ENCODE measurements around the gene GALNT3.

Gene GALNT3

GRCh38 chr2:165801176-165801575 lies 7.1 kb upstream of the GALNT3 start:
- Histone ChIP-seq H3K4me1 (ENCODE audit: control insufficient read depth, insufficient read depth, low read length) (peaks cover 15% of the 10 kb centered on the region), H3K36me3 (ENCODE audit: control insufficient read depth in 2 of 2, insufficient read depth in 1 of 2, low read length in 2 of 2) (no peaks in the 10 kb centered on the region), H3K4me3 (ENCODE audit: low read depth, low read length) (no peak overlapping the region), H3K27ac (ENCODE audit: extremely low read depth, low read depth, low read length) (no peak overlapping the region), H3K9me3 (ENCODE audit: control insufficient read depth, insufficient read depth, low read depth, low read length) (no peaks in the 10 kb centered on the region)
- TF ChIP-seq ZNF488 (tag by site-specific recombination; IDR thresholded peaks at IDR 0.05) (no peak), ZNF426 (tag by site-specific recombination; IDR thresholded peaks at IDR 0.05) (no peak), PRDM2 (tag by site-specific recombination; IDR thresholded peaks at IDR 0.05; ENCODE audit: borderline replicate concordance) (no peak), OVOL3 (tag by site-specific recombination; IDR thresholded peaks at IDR 0.05) (no peak), ZNF701 (tag by site-specific recombination; IDR thresholded peaks at IDR 0.05) (no peak), ZNF239 (tag by site-specific recombination; IDR thresholded peaks at IDR 0.05) (no peak), BCL11B (tag by site-specific recombination; IDR thresholded peaks at IDR 0.05; ENCODE audit: low read depth) (no peak), TCF7L2 (IDR thresholded peaks at IDR 0.05; ENCODE audit: borderline replicate concordance, low read depth, low read length) (no peak), ZNF24 (tag by site-specific recombination; IDR thresholded peaks at IDR 0.05) (no peak)
- POLR2A ChIA-PET = no interaction called here
- CTCF ChIA-PET = interaction anchor here (0.5 to 0.7 kb wide), 2 partner anchors 36 to 287 kb away, joined by 3 to 4 read pairs; no protein-coding TSS in a partner anchor

- H3K4me1 ChIP-seq (ENCODE audit: control insufficient read depth, insufficient read depth, low read length) = peaks cover 9% of the 10 kb centered on the region
- no peak overlapping the region for H3K27ac ChIP-seq (ENCODE audit: extremely low read depth, low read depth, low read length)
- peak; percentile 59 for TF ChIP-seq ZSCAN4 (tag by site-specific recombination; IDR thresholded peaks at IDR 0.05)
- TF ChIP-seq ZBTB21 (tag by site-specific recombination; IDR thresholded peaks at IDR 0.05) = no peak
- TF ChIP-seq BCL11B (tag by site-specific recombination; IDR thresholded peaks at IDR 0.05; ENCODE audit: low read depth) = no peak
- no peak for TF ChIP-seq OSR2 (tag by site-specific recombination; IDR thresholded peaks at IDR 0.05)
- H3K4me3 ChIP-seq (ENCODE audit: low read depth, low read length) = no peak overlapping the region
- no peaks in the 10 kb centered on the region for H3K36me3 ChIP-seq (ENCODE audit: control insufficient read depth in 2 of 2, insufficient read depth in 1 of 2, low read length in 2 of 2)
- ChIA-PET CTCF (interaction anchor here (0.8 kb wide), 1 partner anchor 17 kb away, joined by 3 read pairs; no protein-coding TSS in a partner anchor), POLR2A (no interaction called here)
- no peaks in the 10 kb centered on the region for H3K9me3 ChIP-seq (ENCODE audit: control insufficient read depth, insufficient read depth, low read depth, low read length)
Measured at GRCh38 chr2:165796819-165797530, 2.9 kb upstream of the GALNT3 start.

- no peak for TF ChIP-seq KLF9 (tag by site-specific recombination; IDR thresholded peaks at IDR 0.05; ENCODE audit: low read depth)
- TF ChIP-seq ZBTB44 (tag by site-specific recombination; IDR thresholded peaks at IDR 0.05) = no peak
- TF ChIP-seq BCL11B (tag by site-specific recombination; IDR thresholded peaks at IDR 0.05; ENCODE audit: low read depth) = no peak
- TF ChIP-seq ZNF596 (tag by site-specific recombination; IDR thresholded peaks at IDR 0.05) = peak; percentile 93
- no peak for TF ChIP-seq KLF10 (tag by site-specific recombination; IDR thresholded peaks at IDR 0.05)
- no peak for TF ChIP-seq ZNF555 (tag by site-specific recombination; conservative IDR thresholded peaks at IDR 0.05)
- no peak for TF ChIP-seq ZNF266 (tag by site-specific recombination; IDR thresholded peaks at IDR 0.05; ENCODE audit: low read depth)
- no peaks in the 10 kb centered on the region for H3K9me3 ChIP-seq (ENCODE audit: control insufficient read depth, insufficient read depth, low read depth, low read length)
- POLR2A ChIA-PET = no interaction called here
- no peak overlapping the region for H3K4me3 ChIP-seq (ENCODE audit: low read depth, low read length)
- no peaks in the 10 kb centered on the region for H3K36me3 ChIP-seq (ENCODE audit: control insufficient read depth in 2 of 2, insufficient read depth in 1 of 2, low read length in 2 of 2)
- peaks cover 18% of the 10 kb centered on the region for H3K4me1 ChIP-seq (ENCODE audit: control insufficient read depth, insufficient read depth, low read length)
- CTCF ChIA-PET = interaction anchor here (1.0 to 1.5 kb wide), 2 partner anchors 35 to 394 kb away, joined by 4 to 5 read pairs; no protein-coding TSS in a partner anchor
- no peak overlapping the region for H3K27ac ChIP-seq (ENCODE audit: extremely low read depth, low read depth, low read length)
Measured at GRCh38 chr2:165796129-165796528, 2.1 kb upstream of the GALNT3 start.
